Stimulated activated memory B cell treated with anti-CD40 and anti-IgM and Interleukin-4, amounts not matched to agents 10 μg/mL and 1 μg/mL and 100 μg/mL, for 72 hours (primary cell): ENCODE measurements around the gene CORIN.

Experiments
- ATAC-seq: fragments of 150-1000 bp; cut with Tn5 transposase; 2 replicates; pipeline ENCODE4 v1.10.0; 2021
- H3K27ac Mint-ChIP-seq: one replicate; pipeline ENCODE4 v1.8.0; 2022; ENCODE audit warnings: mild to moderate bottlenecking, mixed read lengths
- H3K27me3 Mint-ChIP-seq: one replicate; pipeline ENCODE4 v1.8.0; 2022; ENCODE audit warnings: mixed read lengths
- H3K36me3 Mint-ChIP-seq: one replicate; pipeline ENCODE4 v1.8.0; 2022; ENCODE audit warnings: mixed read lengths
- H3K4me1 Mint-ChIP-seq: one replicate; pipeline ENCODE4 v1.8.0; 2022; ENCODE audit warnings: mixed read lengths
- H3K4me3 Mint-ChIP-seq: one replicate; pipeline ENCODE4 v1.8.0; 2022; ENCODE audit warnings: mild to moderate bottlenecking, moderate library complexity, mixed read lengths
- H3K9me3 Mint-ChIP-seq: one replicate; pipeline ENCODE4 v1.8.0; 2022; ENCODE audit warnings: mixed read lengths

Gene CORIN

GRCh38 chr4:47643845-47644244 is 194.0 kb downstream of the CORIN start:
- Mint-ChIP-seq H3K4me3 (no peak overlapping the region), H3K27me3 (peaks cover under 1% of the 10 kb centered on the region), H3K4me1 (no peaks in the 10 kb centered on the region), H3K36me3 (no peaks in the 10 kb centered on the region), H3K27ac (no peak overlapping the region), H3K9me3 (no peaks in the 10 kb centered on the region)
- ATAC-seq: no peak

GRCh38 chr4:47642985-47643760 is 194.7 kb downstream of the CORIN start:
- Mint-ChIP-seq H3K36me3 (no peaks in the 10 kb centered on the region), H3K27ac (no peak overlapping the region), H3K27me3 (peaks cover 7% of the 10 kb centered on the region), H3K4me1 (no peaks in the 10 kb centered on the region), H3K4me3 (no peak overlapping the region), H3K9me3 (peaks cover under 1% of the 10 kb centered on the region)
- no peak for ATAC-seq

- H3K4me1 Mint-ChIP-seq: no peaks in the 10 kb centered on the region
These were observed 195.6 kb downstream of the CORIN start for GRCh38 chr4:47642191-47642830.

GRCh38 chr4:47641755-47642154 is 196.1 kb downstream of the CORIN start:
- Mint-ChIP-seq H3K27me3 (peaks cover 9% of the 10 kb centered on the region), H3K27ac (no peak overlapping the region), H3K9me3 (peaks cover 10% of the 10 kb centered on the region), H3K4me1 (no peaks in the 10 kb centered on the region), H3K4me3 (no peak overlapping the region), H3K36me3 (peaks cover 7% of the 10 kb centered on the region)
- ATAC-seq: no peak

More at GRCh38 chr4:47642191-47642830, 195.6 kb downstream of the CORIN start:
- peaks cover 9% of the 10 kb centered on the region for H3K27me3 Mint-ChIP-seq
- peaks cover 2% of the 10 kb centered on the region for H3K36me3 Mint-ChIP-seq
- peaks cover 5% of the 10 kb centered on the region for H3K9me3 Mint-ChIP-seq
- no peak for ATAC-seq
- H3K4me3 Mint-ChIP-seq: no peak overlapping the region
- H3K27ac Mint-ChIP-seq: no peak overlapping the region

- Mint-ChIP-seq H3K9me3 (peaks cover 13% of the 10 kb centered on the region), H3K4me1 (no peaks in the 10 kb centered on the region), H3K27ac (no peak overlapping the region), H3K27me3 (peaks cover 9% of the 10 kb centered on the region), H3K36me3 (peaks cover 11% of the 10 kb centered on the region), H3K4me3 (no peak overlapping the region)
- no peak for ATAC-seq
These were observed 197.0 kb downstream of the CORIN start for GRCh38 chr4:47640911-47641310.

GRCh38 chr4:47639531-47639930 is 198.3 kb downstream of the CORIN start:
- Mint-ChIP-seq H3K36me3 (peaks cover 11% of the 10 kb centered on the region), H3K4me1 (no peaks in the 10 kb centered on the region), H3K4me3 (no peak overlapping the region), H3K9me3 (peaks cover 13% of the 10 kb centered on the region), H3K27me3 (peaks cover 9% of the 10 kb centered on the region), H3K27ac (no peak overlapping the region)
- ATAC-seq: no peak

GRCh38 chr4:47631161-47631560 is 206.7 kb downstream of the CORIN start:
- Mint-ChIP-seq H3K27ac (no peak overlapping the region), H3K9me3 (no peaks in the 10 kb centered on the region), H3K4me3 (no peak overlapping the region), H3K36me3 (no peaks in the 10 kb centered on the region), H3K4me1 (no peaks in the 10 kb centered on the region), H3K27me3 (no peaks in the 10 kb centered on the region)
- no peak for ATAC-seq

GRCh38 chr4:47624031-47624441 is 213.8 kb downstream of the CORIN start:
- no peak overlapping the region for H3K4me3 Mint-ChIP-seq
- H3K36me3 Mint-ChIP-seq: no peaks in the 10 kb centered on the region
- no peak overlapping the region for H3K27ac Mint-ChIP-seq
- H3K4me1 Mint-ChIP-seq: no peaks in the 10 kb centered on the region
- no peaks in the 10 kb centered on the region for H3K27me3 Mint-ChIP-seq
- ATAC-seq: no peak
- H3K9me3 Mint-ChIP-seq: no peaks in the 10 kb centered on the region

- ATAC-seq: no peak
- H3K27ac Mint-ChIP-seq: no peak overlapping the region
- H3K36me3 Mint-ChIP-seq: no peaks in the 10 kb centered on the region
- H3K27me3 Mint-ChIP-seq: no peaks in the 10 kb centered on the region
- peaks cover 8% of the 10 kb centered on the region for H3K4me1 Mint-ChIP-seq
- no peaks in the 10 kb centered on the region for H3K9me3 Mint-ChIP-seq
- H3K4me3 Mint-ChIP-seq: no peak overlapping the region
These were observed 216.7 kb downstream of the CORIN start for GRCh38 chr4:47621181-47621580.

- no peaks in the 10 kb centered on the region for H3K9me3 Mint-ChIP-seq
- H3K36me3 Mint-ChIP-seq: no peaks in the 10 kb centered on the region
- no peak overlapping the region for H3K4me3 Mint-ChIP-seq
- H3K4me1 Mint-ChIP-seq: peaks cover 8% of the 10 kb centered on the region
- ATAC-seq: no peak
- H3K27ac Mint-ChIP-seq: no peak overlapping the region
- H3K27me3 Mint-ChIP-seq: no peaks in the 10 kb centered on the region
These were observed 218.2 kb downstream of the CORIN start for GRCh38 chr4:47619691-47620090.

- peaks cover 4% of the 10 kb centered on the region for H3K36me3 Mint-ChIP-seq
- H3K4me3 Mint-ChIP-seq: no peak overlapping the region
- H3K9me3 Mint-ChIP-seq: peaks cover 3% of the 10 kb centered on the region
- H3K27me3 Mint-ChIP-seq: no peaks in the 10 kb centered on the region
- H3K4me1 Mint-ChIP-seq: peaks cover 8% of the 10 kb centered on the region
- ATAC-seq: peak; percentile 89
- no peak overlapping the region for H3K27ac Mint-ChIP-seq
These were observed 220.3 kb downstream of the CORIN start for GRCh38 chr4:47617607-47618006.

GRCh38 chr4:47615385-47615784 is 222.5 kb downstream of the CORIN start:
- no peak overlapping the region for H3K4me3 Mint-ChIP-seq
- no peak for ATAC-seq
- no peak overlapping the region for H3K27ac Mint-ChIP-seq
- H3K36me3 Mint-ChIP-seq: peaks cover 6% of the 10 kb centered on the region
- H3K9me3 Mint-ChIP-seq: peaks cover 4% of the 10 kb centered on the region
- peaks cover 8% of the 10 kb centered on the region for H3K4me1 Mint-ChIP-seq
- H3K27me3 Mint-ChIP-seq: no peaks in the 10 kb centered on the region

- Mint-ChIP-seq H3K4me1 (peaks cover under 1% of the 10 kb centered on the region), H3K27me3 (no peaks in the 10 kb centered on the region), H3K4me3 (no peak overlapping the region), H3K9me3 (peaks cover 4% of the 10 kb centered on the region), H3K36me3 (peaks cover 6% of the 10 kb centered on the region), H3K27ac (no peak overlapping the region)
- ATAC-seq: no peak
These were observed 225.5 kb downstream of the CORIN start for GRCh38 chr4:47612116-47613023.

- Mint-ChIP-seq H3K4me1 (no peaks in the 10 kb centered on the region), H3K27me3 (no peaks in the 10 kb centered on the region), H3K9me3 (no peaks in the 10 kb centered on the region), H3K36me3 (peaks cover 16% of the 10 kb centered on the region), H3K27ac (no peak overlapping the region), H3K4me3 (no peak overlapping the region)
- ATAC-seq: no peak
These were observed 231.4 kb downstream of the CORIN start for GRCh38 chr4:47606482-47606881.

GRCh38 chr4:47598896-47599295 is 239.0 kb downstream of the CORIN start:
- Mint-ChIP-seq H3K27me3 (no peaks in the 10 kb centered on the region), H3K27ac (no peak overlapping the region), H3K9me3 (no peaks in the 10 kb centered on the region), H3K36me3 (peaks cover 25% of the 10 kb centered on the region), H3K4me3 (no peak overlapping the region), H3K4me1 (no peaks in the 10 kb centered on the region)
- ATAC-seq: no peak
